Panc1 (cell line): ENCODE measurements around the gene TERT. TPM values are rescaled to one million over a fixed set of nuclear protein-coding genes. Genes with fewer than 3 reads are reported as not detected.

Experiments used
- ATAC-seq: fragments of 200-7000 bp; cut with Tn5 transposase; 2 replicates; pipeline ENCODE4 v1.9.1; 2020; ENCODE audit warnings: mild to moderate bottlenecking, moderate library complexity
- BruUV-seq: library from RNA; stranded (reverse); fragments of 400-500 nt; replicated peaks from 2 replicates; lab custom pipeline; 2021; lab: Mats Ljungman, UMichigan
- CTCF ChIA-PET: fragments of 300-600 bp; sonication (Branson Sonifier 250); formaldehyde crosslinking; loops from one replicate; lab custom pipeline; 2022; ENCODE audit warnings: antibody characterized with exemption; lab: Charles Lee
- POLR2A ChIA-PET: fragments of 300-600 bp; sonication (Branson Sonifier 250); formaldehyde crosslinking; loops from one replicate; lab custom pipeline; 2022; ENCODE audit warnings: antibody characterized with exemption; lab: Charles Lee
- DNase-seq: peaks from one replicate; pipeline ENCODE4 v3.0.0-alpha.2; 2010; ENCODE audit warnings: low read depth, low spot score
- H3K27ac ChIP-seq: 2 replicates; pipeline ENCODE4 v1.5.1; 2011; ENCODE audit warnings: mild to moderate bottlenecking, low read length, inconsistent platforms
- H3K27me3 ChIP-seq: fragments of 200-500 bp; sonication (Bioruptor generic); 2 replicates; pipeline ENCODE4 v1.6.0; 2014; ENCODE audit warnings: low read length, inconsistent platforms; ENCODE audit not compliant: control insufficient read depth, insufficient read depth
- H3K36me3 ChIP-seq: fragments of 200-500 bp; sonication (Bioruptor generic); 2 replicates; pipeline ENCODE4 v1.5.1; 2014; ENCODE audit warnings: inconsistent platforms, mild to moderate bottlenecking, low read length, moderate library complexity; ENCODE audit not compliant: control insufficient read depth, insufficient read depth
- H3K4me1 ChIP-seq: 2 replicates; pipeline ENCODE4 v1.5.1; 2011; ENCODE audit warnings: inconsistent platforms, mild to moderate bottlenecking, low read length, moderate library complexity; ENCODE audit not compliant: control insufficient read depth, insufficient read depth
- H3K4me3 ChIP-seq, 2 experiments: 2 replicates each; pipeline ENCODE4 v1.5.1; 2011 to 2012; ENCODE audit warnings: low read depth in 2 of 2, low read length in 2 of 2, mild to moderate bottlenecking in 2 of 2, inconsistent platforms in 1 of 2, moderate library complexity in 1 of 2
- H3K9me3 ChIP-seq: fragments of 200-500 bp; sonication (Bioruptor generic); 2 replicates; pipeline ENCODE4 v1.5.1; 2014; ENCODE audit warnings: low read depth, mild to moderate bottlenecking, inconsistent platforms, low read length, moderate library complexity; ENCODE audit not compliant: control insufficient read depth, insufficient read depth
- POLR2AphosphoS5 ChIP-seq: IDR thresholded peaks from 2 replicates; pipeline ENCODE4 v1.6.1; 2012; ENCODE audit warnings: mild to moderate bottlenecking, low read depth, low read length, moderate library complexity
- REST ChIP-seq, 2 experiments: IDR thresholded peaks; 2 replicates each; pipeline ENCODE4 v1.6.1; 2011 to 2012; ENCODE audit warnings: low read depth in 2 of 2, control low read depth in 1 of 2, low read length in 1 of 2, mild to moderate bottlenecking in 1 of 2, moderate library complexity in 1 of 2; ENCODE audit not compliant: insufficient read depth in 1 of 2
- SIN3A ChIP-seq: IDR thresholded peaks from 2 replicates; pipeline ENCODE4 v1.6.1; 2012; ENCODE audit warnings: low read depth, mild to moderate bottlenecking, low read length, moderate library complexity, borderline replicate concordance; ENCODE audit not compliant: insufficient read depth
- TCF7L2 ChIP-seq: IDR thresholded peaks from 2 replicates; pipeline ENCODE4 v1.6.1; 2011; ENCODE audit warnings: mild to moderate bottlenecking, low read depth, low read length, inconsistent platforms
- in situ Hi-C: cut with HindIII; loops from 2 replicates; pipeline ENCODE4 v1.10.0; 2016; ENCODE audit warnings: low sequenced_read_pairs, low pct_unique_long_range_greater_than_20kb
- intact Hi-C: fragments of 100-400 bp; cut with micrococcal nuclease; formaldehyde crosslinking; loops from one replicate; pipeline ENCODE4 v1.10.0; 2022; ENCODE audit not compliant: unreplicated experiment
- total RNA-seq: library from RNA; stranded (reverse); gene quantifications from one replicate; pipeline ENCODE4 v1.2.1, GENCODE V29; 2021; ENCODE audit not compliant: unreplicated experiment
- TF ChIP-seq, protein P1 (sequence below): fragments of 450-650 bp; IDR thresholded peaks from 2 replicates; pipeline ENCODE4 v1.5.1; 2017; ENCODE audit warnings: mild to moderate bottlenecking

TERT gene
- total RNA-seq, 1 experiment from 2014 or later, result 8.9 TPM

- Histone ChIP-seq H3K4me1 (no peaks in the 10 kb centered on the region), H3K36me3 (no peaks in the 10 kb centered on the region), H3K27ac (no peak overlapping the region), H3K9me3 (no peaks in the 10 kb centered on the region), H3K4me3 (no peak overlapping the region), H3K27me3 (no peaks in the 10 kb centered on the region)
- in situ Hi-C loops (no loop called here), intact Hi-C loops (no loop called here)
- DNase-seq (no peak), ATAC-seq (no peak)
- TF ChIP-seq POLR2AphosphoS5 (no peak), SIN3A (no peak), REST (IDR thresholded peaks at IDR 0.05; ENCODE audit: insufficient read depth in 1 of 2, low read depth in 2 of 2, low read length in 1 of 2) (no peak), TCF7L2 (no peak)
- TF ChIP-seq, protein P1, sequence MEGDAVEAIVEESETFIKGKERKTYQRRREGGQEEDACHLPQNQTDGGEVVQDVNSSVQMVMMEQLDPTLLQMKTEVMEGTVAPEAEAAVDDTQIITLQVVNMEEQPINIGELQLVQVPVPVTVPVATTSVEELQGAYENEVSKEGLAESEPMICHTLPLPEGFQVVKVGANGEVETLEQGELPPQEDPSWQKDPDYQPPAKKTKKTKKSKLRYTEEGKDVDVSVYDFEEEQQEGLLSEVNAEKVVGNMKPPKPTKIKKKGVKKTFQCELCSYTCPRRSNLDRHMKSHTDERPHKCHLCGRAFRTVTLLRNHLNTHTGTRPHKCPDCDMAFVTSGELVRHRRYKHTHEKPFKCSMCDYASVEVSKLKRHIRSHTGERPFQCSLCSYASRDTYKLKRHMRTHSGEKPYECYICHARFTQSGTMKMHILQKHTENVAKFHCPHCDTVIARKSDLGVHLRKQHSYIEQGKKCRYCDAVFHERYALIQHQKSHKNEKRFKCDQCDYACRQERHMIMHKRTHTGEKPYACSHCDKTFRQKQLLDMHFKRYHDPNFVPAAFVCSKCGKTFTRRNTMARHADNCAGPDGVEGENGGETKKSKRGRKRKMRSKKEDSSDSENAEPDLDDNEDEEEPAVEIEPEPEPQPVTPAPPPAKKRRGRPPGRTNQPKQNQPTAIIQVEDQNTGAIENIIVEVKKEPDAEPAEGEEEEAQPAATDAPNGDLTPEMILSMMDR, result no peak
- POLR2A ChIA-PET, result no interaction called here
- CTCF ChIA-PET, result no interaction called here
- no TSS peak for BruUV-seq
Observed at GRCh38 chr5:1257841-1258240, 37.0 kb downstream of the TERT start.

GRCh38 chr5:1257363-1257762 is 37.5 kb downstream of the TERT start:
- Histone ChIP-seq H3K27me3 (no peaks in the 10 kb centered on the region), H3K27ac (no peak overlapping the region), H3K36me3 (no peaks in the 10 kb centered on the region), H3K9me3 (no peaks in the 10 kb centered on the region), H3K4me3 (no peak overlapping the region), H3K4me1 (no peaks in the 10 kb centered on the region)
- TF ChIP-seq TCF7L2, result no peak
- no peak for TF ChIP-seq POLR2AphosphoS5
- TF ChIP-seq SIN3A, result no peak
- no peak for TF ChIP-seq REST (IDR thresholded peaks at IDR 0.05; ENCODE audit: insufficient read depth in 1 of 2, low read depth in 2 of 2, low read length in 1 of 2)
- ChIA-PET POLR2A (no interaction called here), CTCF (no interaction called here)
- no peak for DNase-seq
- BruUV-seq, result no TSS peak
- in situ Hi-C loops (no loop called here), intact Hi-C loops (no loop called here)
- no peak for ATAC-seq
